Measurements from ENCODE around the gene FIBP.

The FIBP gene

DNA sequence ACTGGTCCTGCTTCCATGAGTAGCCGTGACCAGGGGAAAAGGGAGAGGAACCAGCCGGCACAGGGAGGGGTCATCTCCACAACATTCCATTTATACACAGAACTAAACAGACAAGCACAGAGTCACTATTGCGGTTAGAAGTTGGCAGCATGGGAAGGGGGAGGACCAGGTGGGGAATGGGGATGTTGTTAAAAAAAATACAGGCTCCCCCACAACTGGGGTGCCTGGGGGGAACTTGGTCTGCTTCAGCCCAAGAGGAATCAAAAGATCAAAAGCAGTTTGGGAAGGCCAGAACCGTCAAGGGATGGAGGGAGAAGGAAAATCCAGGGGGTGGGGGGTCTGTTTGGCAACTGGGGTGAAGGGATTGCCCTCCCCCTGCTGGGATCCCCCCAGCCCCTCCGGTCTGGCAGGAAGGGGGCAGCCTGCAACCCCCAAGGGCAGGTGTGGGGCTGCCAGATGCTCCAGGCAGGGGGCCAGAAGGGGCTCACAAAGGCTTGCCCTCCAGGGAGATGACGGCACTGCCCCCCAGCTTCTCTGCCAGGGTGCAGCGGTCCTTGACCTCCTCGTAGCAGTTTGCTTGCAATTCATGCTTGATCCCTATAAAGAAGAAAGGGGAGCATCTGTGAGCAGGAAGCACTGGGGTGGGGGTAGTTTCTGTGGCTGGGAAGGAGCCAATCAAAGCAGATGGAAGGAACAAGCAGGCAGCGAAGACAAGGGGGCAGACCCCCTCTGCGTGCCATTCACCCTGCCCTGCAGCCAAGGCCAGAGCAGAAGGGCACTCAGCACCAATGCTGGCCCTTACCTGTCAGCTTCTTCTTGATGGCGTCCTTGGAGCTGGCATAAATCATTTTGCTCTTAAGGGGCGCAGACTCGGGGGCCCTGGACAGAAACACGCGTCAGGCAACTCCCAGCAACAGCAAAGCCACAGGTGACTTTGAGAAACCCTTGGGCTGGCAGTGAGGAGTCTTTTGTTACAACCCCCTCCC lies 33.1 kb downstream of the FIBP start:
- TF ChIP-seq NFIC (IDR thresholded peaks at IDR 0.05) (no peak), FOXM1 (IDR thresholded peaks at IDR 0.05; ENCODE audit: borderline replicate concordance, low read depth) (no peak), TAF1 (IDR thresholded peaks at IDR 0.05; ENCODE audit: low read depth) (no peak), EP300 (IDR thresholded peaks at IDR 0.05; ENCODE audit: borderline replicate concordance) (no peak), RAD21 (IDR thresholded peaks at IDR 0.05; ENCODE audit: low read depth) (no peak), EGR1 (IDR thresholded peaks at IDR 0.05) (no peak)
- TF ChIP-seq, protein P1, sequence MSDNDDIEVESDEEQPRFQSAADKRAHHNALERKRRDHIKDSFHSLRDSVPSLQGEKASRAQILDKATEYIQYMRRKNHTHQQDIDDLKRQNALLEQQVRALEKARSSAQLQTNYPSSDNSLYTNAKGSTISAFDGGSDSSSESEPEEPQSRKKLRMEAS (IDR thresholded peaks at IDR 0.05), result no peak

DNA sequence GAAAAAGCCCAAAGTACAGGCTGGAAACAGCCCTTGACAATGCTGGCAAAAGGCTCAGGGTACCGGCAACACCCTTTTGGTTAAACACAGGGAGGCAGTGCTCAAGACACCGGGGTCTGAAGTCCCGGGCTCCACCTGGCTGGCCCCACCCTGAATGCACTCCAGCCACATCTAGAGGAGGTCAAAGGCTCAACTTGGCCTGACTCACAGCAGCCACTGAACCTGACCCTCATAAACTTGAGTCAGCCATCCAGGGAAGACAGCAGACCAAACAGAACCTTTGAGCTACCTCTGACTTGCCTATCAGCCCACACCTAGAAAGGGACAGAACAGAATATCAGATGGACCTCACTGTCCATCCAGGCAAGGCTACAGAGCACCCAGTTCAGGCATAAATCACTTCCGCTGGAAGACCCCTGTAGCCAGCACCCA lies 34.1 kb downstream of the FIBP start:
- TF ChIP-seq, protein P2, sequence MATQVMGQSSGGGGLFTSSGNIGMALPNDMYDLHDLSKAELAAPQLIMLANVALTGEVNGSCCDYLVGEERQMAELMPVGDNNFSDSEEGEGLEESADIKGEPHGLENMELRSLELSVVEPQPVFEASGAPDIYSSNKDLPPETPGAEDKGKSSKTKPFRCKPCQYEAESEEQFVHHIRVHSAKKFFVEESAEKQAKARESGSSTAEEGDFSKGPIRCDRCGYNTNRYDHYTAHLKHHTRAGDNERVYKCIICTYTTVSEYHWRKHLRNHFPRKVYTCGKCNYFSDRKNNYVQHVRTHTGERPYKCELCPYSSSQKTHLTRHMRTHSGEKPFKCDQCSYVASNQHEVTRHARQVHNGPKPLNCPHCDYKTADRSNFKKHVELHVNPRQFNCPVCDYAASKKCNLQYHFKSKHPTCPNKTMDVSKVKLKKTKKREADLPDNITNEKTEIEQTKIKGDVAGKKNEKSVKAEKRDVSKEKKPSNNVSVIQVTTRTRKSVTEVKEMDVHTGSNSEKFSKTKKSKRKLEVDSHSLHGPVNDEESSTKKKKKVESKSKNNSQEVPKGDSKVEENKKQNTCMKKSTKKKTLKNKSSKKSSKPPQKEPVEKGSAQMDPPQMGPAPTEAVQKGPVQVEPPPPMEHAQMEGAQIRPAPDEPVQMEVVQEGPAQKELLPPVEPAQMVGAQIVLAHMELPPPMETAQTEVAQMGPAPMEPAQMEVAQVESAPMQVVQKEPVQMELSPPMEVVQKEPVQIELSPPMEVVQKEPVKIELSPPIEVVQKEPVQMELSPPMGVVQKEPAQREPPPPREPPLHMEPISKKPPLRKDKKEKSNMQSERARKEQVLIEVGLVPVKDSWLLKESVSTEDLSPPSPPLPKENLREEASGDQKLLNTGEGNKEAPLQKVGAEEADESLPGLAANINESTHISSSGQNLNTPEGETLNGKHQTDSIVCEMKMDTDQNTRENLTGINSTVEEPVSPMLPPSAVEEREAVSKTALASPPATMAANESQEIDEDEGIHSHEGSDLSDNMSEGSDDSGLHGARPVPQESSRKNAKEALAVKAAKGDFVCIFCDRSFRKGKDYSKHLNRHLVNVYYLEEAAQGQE (IDR thresholded peaks at IDR 0.05; ENCODE audit: low read depth), result no peak

DNA sequence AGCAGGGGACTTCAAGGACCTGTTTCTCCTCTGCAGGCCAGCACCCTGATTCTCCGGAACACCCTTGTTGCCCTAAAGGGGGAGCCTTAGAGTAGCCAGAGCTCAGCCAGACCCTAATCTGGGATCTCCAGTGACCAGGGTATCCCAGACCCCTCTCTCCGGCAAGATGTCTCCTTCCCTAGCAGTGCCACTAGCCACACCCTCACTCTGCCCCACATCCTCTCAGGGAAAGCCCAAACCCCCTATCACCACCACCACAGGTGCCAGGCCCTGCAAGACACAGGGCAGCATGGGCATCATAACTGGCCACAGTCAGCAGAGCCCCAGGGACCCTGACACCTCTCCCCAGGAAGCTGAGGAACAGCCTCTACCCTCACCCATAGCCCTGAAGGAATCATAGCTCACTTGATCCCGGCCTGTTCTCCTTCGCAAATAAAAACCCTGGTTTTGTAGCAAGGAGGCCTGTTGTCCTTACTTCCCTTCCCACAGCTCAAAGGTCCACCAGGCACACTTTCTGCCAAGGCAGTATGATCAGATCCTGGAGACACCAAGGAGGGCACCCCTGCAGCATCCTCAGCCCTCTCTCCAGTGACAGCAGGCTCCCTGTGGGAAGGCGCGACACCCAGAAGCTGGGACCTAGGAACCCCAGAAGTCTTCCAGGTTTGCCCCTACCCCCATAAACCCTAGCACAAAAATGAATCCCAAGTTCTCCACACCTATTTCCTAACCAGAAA lies 34.9 kb downstream of the FIBP start:
- TF ChIP-seq NFIC (IDR thresholded peaks at IDR 0.05), result no peak

DNA sequence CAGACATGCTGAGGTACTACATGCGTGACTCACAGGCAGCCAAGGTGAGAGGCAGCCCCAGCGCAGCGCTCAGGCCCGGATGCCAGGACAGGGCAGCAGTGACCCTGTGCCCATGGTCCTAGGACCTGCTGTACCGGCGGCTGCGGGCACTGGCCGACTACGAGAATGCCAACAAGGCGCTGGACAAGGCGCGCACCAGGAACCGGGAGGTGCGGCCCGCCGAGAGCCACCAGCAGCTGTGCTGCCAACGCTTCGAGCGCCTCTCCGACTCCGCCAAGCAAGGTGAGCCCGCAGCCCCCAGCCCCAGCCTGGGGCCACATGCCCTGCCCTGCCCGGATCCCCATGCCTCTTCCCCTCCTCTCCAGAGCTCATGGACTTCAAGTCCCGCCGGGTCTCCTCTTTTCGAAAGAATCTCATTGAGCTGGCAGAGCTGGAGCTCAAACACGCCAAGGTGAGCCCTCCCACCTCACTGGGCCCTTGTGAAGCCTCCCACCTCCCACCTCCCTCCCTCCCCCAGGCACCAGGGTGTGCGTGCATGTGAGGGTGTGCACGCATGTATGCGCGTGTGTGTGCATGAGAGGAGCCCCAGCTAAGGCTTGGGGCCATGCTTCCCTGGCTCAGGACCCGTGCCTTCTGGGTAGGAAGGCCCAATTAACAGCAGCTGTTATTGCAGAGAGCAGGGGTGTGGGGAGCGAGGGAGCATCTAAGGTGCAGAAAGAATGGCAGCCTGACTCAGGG lies 35.6 kb downstream of the FIBP start:
- no peak for TF ChIP-seq FOXM1 (IDR thresholded peaks at IDR 0.05; ENCODE audit: borderline replicate concordance, low read depth)
- no peak for TF ChIP-seq ZBTB7A (IDR thresholded peaks at IDR 0.05; ENCODE audit: low read depth)
- TF ChIP-seq, protein P1 (IDR thresholded peaks at IDR 0.05), result no peak
- no peak for TF ChIP-seq YY1 (IDR thresholded peaks at IDR 0.05; ENCODE audit: low read depth)
- TF ChIP-seq, protein P2 (IDR thresholded peaks at IDR 0.05; ENCODE audit: low read depth), result no peak
- no peak for TF ChIP-seq CREB1 (IDR thresholded peaks at IDR 0.05; ENCODE audit: low read depth)
- TF ChIP-seq NFIC (IDR thresholded peaks at IDR 0.05), result no peak
- TF ChIP-seq TAF1 (IDR thresholded peaks at IDR 0.05; ENCODE audit: low read depth), result no peak
- no peak for TF ChIP-seq RAD21 (IDR thresholded peaks at IDR 0.05; ENCODE audit: low read depth)
- TF ChIP-seq TEAD4 (IDR thresholded peaks at IDR 0.05), result no peak
- TF ChIP-seq, protein P3, sequence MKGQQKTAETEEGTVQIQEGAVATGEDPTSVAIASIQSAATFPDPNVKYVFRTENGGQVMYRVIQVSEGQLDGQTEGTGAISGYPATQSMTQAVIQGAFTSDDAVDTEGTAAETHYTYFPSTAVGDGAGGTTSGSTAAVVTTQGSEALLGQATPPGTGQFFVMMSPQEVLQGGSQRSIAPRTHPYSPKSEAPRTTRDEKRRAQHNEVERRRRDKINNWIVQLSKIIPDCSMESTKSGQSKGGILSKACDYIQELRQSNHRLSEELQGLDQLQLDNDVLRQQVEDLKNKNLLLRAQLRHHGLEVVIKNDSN (IDR thresholded peaks at IDR 0.05), result no peak
- no peak for TF ChIP-seq CEBPB (IDR thresholded peaks at IDR 0.05)
- no peak for TF ChIP-seq EP300 (IDR thresholded peaks at IDR 0.05; ENCODE audit: borderline replicate concordance)
- TF ChIP-seq TCF12 (IDR thresholded peaks at IDR 0.05; ENCODE audit: low read depth), result no peak
- TF ChIP-seq EGR1 (IDR thresholded peaks at IDR 0.05), result no peak

DNA sequence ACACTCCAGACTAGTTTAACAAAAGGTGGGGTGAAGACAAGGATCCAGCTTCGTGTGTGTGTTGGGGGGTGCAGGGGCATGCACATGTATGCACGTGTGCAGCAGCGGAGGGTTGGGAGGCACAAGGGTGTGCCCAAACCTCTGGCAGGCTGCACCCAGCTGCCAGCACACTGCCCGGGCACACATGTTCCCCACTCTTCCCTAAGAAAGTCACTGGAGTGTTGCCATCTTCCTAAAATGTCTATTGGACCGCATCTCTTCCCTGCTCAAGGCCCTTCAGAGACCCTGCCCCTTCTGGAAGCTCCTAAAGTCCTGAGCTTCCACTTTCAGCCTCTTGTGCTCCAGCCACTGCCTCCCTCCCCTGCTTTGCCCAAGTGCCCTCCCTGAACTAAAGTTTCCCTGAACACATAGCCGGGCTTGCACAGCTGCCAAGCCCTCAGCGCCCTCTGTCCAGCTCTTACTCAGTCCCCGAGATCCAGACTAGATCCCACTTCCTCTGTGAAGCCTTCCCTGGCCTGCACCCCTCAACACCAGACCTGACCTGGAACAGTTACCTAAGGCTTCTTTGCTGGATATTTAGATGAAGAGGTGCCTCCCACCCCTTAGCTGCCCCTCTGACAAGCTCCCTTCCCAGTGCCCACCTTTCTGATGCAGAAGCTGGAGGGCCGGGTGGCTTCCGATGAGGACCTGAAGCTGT lies 36.3 kb downstream of the FIBP start:
- TF ChIP-seq TCF12 (IDR thresholded peaks at IDR 0.05; ENCODE audit: low read depth), result no peak
- TF ChIP-seq, protein P2 (IDR thresholded peaks at IDR 0.05; ENCODE audit: low read depth), result no peak
- TF ChIP-seq TEAD4 (IDR thresholded peaks at IDR 0.05), result no peak
- TF ChIP-seq, protein P1 (IDR thresholded peaks at IDR 0.05), result no peak
- no peak for TF ChIP-seq EP300 (IDR thresholded peaks at IDR 0.05; ENCODE audit: borderline replicate concordance)
- TF ChIP-seq TAF1 (IDR thresholded peaks at IDR 0.05; ENCODE audit: low read depth), result no peak
- TF ChIP-seq CREB1 (IDR thresholded peaks at IDR 0.05; ENCODE audit: low read depth), result no peak
- no peak for TF ChIP-seq EGR1 (IDR thresholded peaks at IDR 0.05)
- no peak for TF ChIP-seq YY1 (IDR thresholded peaks at IDR 0.05; ENCODE audit: low read depth)
